Astrocyte of the spinal cord (primary cell): ENCODE measurements around the gene TIMM23.
"Not testable (repeated sequence)": the region's sequence is repeated elsewhere in the genome, so short reads cannot be mapped to it uniquely, and the experiment has no call there.

Source experiments
- DNase-seq: peaks from one replicate; pipeline ENCODE4 v3.0.0; 2011; ENCODE audit warnings: low read depth, low spot score
- H3K4me3 ChIP-seq: 2 replicates; pipeline ENCODE4 v1.5.1; 2011; ENCODE audit warnings: low read depth, mild to moderate bottlenecking, low read length, moderate library complexity
- CTCF ChIP-seq: IDR thresholded peaks from 2 replicates; pipeline ENCODE4 v1.5.1; 2012; ENCODE audit warnings: low read depth, mild to moderate bottlenecking, low read length, inconsistent platforms
- in situ Hi-C: cut with HindIII; loops from 2 replicates; pipeline ENCODE4 v1.10.0; 2017; ENCODE audit warnings: low sequenced_read_pairs

TIMM23 gene

GRCh38 chr10:45981367-45981766 is 9.1 kb downstream of the TIMM23 start:
- H3K4me3 ChIP-seq, DNase-seq, in situ Hi-C loops: not testable (repeated sequence)

GRCh38 chr10:45983538-45984186 is 11.4 kb downstream of the TIMM23 start:
- peak; percentile 56 for DNase-seq
- TF ChIP-seq CTCF, result peak; percentile 28
- H3K4me3 ChIP-seq, in situ Hi-C loops: not testable (repeated sequence)

- H3K4me3 ChIP-seq, result not testable (repeated sequence)
Measured at GRCh38 chr10:45984473-45984872, 12.2 kb downstream of the TIMM23 start.

GRCh38 chr10:45985590-45985989 is 13.3 kb downstream of the TIMM23 start:
- DNase-seq, in situ Hi-C loops, H3K4me3 ChIP-seq: not testable (repeated sequence)

More at GRCh38 chr10:45984473-45984872, 12.2 kb downstream of the TIMM23 start:
- DNase-seq, in situ Hi-C loops: not testable (repeated sequence)

- TF ChIP-seq CTCF, result no peak
- in situ Hi-C loops, result no loop called here
- DNase-seq, result no peak
- H3K4me3 ChIP-seq, result no peak overlapping the region
Measured at GRCh38 chr10:45997557-45997956, 25.3 kb downstream of the TIMM23 start.

- DNase-seq, result no peak
- in situ Hi-C loops, result no loop called here
- TF ChIP-seq CTCF, result no peak
- H3K4me3 ChIP-seq, result no peak overlapping the region
Measured at GRCh38 chr10:45997994-45998763, 25.9 kb downstream of the TIMM23 start.

GRCh38 chr10:45999955-46000354 is 27.7 kb downstream of the TIMM23 start:
- in situ Hi-C loops, H3K4me3 ChIP-seq, DNase-seq: not testable (repeated sequence)

GRCh38 chr10:46000538-46000937 is 28.2 kb downstream of the TIMM23 start:
- TF ChIP-seq CTCF, result no peak
- DNase-seq, result no peak

More at GRCh38 chr10:46000538-46000937, 28.2 kb downstream of the TIMM23 start:
- in situ Hi-C loops, result no loop called here
- no peak overlapping the region for H3K4me3 ChIP-seq
